ENCODE data around the gene APOL1.
"Not testable (repeated sequence)": the region's sequence is repeated elsewhere in the genome, so short reads cannot be mapped to it uniquely, and the experiment has no call there.

APOL1 gene

DNA sequence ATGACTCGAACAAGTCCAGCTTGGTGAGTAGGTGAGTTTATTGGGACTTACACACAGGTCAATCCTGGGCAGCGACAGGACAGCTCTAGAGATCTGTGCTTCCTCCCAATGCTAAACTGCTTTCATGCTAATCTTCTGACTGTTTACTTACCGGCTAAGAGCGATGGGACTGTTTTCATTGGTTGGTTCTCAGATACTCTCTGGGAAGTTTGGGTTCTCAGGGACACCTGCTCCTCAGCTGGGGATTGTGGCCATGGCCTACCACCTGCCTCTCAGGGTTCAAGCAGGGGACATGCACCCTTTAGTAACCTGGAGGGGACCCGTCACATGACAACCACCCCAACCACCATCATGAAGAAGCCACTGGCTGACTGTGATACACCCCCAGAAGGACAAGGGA, 26.7 kb upstream of the APOL1 start:
- no peak for DNase-seq

DNA sequence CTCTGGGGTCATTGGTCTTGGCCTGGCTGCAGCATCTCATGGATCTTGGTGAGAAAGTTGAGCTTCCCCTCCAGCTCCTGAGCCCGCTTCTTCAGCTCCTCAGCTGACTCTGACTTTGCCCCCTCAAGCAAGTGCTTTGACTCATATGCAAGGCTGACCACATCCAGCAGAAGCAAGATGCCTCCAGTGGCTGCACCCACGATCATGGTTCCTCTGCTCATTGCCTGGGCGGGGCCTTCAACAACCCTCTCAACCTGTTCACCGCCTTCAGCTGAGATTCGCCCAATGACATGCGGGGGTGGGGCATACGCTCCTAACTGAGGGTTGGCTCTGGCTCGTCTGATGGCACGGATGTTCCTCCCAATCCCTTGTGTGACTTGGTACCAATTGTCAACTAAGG, 25.5 kb upstream of the APOL1 start:
- no peak for DNase-seq

DNA sequence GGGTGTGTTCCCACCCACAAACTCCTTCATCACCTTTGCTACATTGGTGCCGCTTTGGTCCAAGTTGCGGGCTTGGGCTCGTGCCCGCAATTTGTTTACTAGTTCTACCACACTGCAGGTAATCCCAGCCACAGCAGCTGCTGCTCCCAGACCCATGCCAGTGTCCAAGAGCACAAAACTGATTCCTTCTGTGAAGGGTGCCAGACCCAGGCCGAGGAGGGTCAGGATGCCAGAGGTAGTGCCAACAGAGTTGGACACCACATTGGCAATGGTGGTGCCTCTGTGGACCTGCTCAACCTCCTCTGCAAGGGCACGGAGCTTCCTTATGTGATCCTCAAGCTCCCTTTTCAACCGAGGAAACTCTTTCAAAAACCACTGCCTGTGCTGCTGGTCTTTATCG, 25.1 kb upstream of the APOL1 start:
- no peak for DNase-seq

DNA sequence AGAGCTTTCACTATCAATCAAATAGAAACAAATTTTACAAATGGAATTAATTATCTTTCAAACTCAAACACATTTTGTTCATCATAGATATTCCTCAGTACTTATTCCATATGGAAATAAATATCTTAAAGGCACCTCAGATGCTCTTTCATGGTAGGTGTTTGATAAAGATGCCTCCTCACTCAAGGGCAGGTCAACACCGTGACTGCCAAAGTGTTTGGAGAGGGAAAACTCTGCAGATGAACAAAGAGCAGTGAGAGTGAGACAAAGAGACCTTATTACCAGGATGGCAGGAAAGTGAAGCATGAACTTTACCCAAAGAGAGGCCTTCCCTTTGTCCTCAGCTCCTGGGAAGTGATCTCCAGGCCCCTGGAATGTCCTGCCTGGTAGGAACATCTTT, 24.6 kb upstream of the APOL1 start:
- DNase-seq: not testable (repeated sequence)

DNA sequence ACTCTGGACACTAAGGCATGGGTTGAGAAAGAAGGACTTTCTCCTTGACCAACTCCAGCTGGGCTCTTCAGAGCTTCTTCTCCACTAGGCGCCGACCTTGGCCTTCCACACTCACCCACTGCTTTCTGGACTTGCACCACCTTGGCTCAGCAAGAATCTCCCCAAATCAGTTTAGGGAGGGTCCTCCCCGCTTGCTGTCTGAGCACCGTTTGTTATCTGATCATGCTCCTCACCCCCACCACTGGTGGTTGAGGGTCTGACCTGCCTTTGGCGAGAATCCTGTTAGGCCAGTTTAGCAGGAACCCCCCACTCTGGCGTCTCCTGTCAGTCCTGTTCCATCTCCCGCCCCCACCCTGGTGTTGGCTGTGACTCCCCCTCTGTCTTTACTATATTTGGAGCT, 24.0 kb upstream of the APOL1 start:
- DNase-seq: no peak

DNA sequence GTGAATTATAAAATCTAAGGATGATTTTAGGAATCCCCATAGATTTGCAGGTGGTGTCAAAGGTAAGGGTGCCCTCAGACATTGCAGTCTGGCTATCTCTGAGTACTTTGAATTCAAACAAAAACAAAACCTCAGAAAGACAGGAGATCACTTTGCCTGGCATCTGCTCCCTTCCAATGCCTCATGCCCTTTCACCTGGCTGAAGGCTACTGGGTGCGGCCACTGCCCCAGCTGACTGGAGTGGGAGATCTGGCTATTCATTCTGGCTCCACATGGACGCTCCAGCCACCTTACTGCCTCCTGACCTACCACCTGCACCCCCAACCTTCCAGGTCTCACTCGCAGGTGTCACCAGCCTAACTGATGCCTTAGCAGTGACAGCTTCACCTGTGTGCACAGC, 23.3 kb upstream of the APOL1 start:
- DNase-seq: not testable (repeated sequence)

DNA sequence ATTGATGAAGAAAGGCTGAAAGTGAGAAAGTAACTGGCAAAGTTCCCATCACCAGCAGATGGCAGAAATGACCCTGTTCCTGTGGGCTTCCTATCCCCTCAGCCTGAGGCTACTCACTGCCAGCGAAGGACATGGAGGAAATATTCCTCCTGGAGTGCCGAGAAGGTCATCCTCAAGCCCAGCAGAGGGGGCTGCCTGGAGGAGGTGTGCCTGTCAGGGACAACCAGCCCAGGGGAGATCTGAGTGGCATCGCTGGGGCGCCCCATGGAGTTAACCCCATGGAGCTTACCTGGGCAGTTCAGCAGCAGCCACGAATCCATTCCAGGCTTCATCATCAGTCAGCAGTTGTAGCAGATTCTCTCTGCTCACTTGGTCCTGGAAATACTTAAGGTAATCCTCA, 21.9 kb upstream of the APOL1 start:
- DNase-seq: not testable (repeated sequence)

DNA sequence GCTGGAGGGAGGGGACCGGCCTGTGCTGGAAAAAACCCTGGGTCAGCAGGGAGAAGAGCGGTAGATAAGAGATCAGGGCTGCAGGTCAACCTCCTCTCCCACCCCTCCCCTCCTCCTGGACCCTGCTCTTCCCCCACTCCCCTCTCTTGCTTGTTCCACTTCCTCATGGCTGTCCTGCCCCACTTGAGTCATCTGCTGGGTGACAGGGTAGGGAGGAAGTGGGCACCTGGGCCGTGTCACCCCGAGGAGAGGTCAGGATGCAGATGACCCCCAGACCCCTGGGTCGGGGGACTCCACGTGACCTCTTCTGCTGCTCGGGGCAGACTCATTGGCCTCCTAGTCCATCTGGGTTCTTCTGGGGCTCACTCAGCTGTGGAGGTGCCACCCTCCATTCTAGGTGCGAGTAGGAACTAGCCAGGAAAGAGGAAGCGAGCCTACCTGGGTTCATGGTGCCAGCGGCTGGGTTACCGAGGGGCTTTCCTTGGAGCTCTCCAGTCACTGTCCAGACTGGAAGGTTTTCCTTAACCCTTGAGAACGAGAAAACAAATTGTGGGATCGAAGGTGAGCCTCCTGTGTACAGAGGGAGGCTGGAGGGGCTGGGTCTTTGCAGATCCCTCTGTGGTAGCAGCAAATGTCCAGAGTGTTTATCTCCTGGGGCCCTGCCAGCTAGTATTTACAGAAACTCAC, 20.1 kb upstream of the APOL1 start:
- no peak for DNase-seq

DNA sequence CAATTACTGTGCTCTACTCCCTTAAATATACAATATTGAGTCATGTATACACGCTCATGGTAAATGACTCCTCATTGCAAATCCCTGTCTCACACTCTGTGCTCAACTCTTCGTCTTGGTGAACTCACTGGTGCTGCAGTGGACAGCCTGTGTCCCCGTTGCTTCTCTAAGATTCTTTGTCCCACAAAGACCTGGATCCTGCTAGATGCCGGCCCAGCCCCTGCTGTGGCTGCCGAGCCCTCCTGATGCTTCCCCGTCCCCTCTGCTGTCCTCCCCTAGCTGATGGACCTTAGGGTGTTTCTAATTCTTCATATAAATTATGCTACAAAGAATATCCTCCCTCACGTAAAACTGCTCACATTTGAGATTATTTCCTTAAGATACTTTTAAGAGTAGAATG, 19.1 kb upstream of the APOL1 start:
- no peak for DNase-seq

DNA sequence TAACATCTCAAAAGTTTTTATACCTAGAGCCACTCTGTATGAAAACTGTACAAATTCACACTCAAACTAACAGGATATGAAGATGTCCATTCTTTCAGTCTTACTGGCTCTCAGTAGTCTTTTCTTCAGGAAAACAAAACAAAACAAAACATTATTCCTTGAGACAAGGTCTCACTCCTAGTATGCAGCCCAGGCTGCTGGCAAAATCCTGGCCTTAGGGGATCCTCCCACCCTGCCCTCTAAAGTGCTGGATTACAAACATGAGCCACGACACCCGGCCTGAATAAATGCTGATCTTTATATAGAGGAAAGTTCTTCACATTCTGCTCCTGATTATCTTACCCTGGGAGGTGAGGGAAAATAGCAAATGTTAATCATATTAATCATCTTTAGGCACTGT, 18.7 kb upstream of the APOL1 start:
- DNase-seq: no peak

DNA sequence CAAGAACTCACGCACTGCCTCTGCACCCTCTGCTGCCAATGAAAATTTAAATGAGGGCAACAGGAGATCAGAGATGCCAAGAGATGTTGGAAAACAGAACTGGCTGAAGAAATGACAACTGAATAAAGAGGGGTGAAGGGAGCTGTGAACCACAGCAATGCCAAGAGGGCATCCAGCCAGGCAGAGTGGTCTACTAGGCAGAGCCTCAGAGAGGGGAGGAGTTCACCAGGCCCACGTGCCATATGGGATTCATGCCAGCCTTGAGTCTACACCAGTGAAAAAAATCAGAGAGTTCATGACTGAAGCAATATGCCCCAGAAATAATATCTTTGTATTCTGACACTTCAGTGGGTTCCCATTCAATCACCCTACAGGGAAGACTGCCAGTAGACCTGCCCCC, 18.0 kb upstream of the APOL1 start:
- DNase-seq: no peak

DNA sequence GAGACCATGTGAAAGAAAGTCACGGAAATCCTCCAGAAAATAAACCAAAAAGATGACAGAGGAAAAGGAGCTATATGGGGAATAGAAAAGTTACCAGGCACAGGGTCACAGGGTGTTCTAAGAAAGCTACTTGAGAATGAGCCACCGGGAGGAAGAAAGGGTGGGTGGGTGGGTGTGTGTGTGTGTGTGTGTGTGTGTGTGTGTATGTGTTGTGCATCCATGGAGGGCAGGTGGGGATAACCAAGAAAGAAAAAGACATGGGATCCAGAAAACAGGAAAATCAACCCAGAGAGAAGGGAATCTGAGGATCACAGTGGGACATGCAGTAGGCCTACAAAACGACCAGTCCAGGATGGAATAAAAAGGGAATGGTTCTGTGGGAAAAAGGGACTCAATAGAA, 17.3 kb upstream of the APOL1 start:
- DNase-seq: no peak

DNA sequence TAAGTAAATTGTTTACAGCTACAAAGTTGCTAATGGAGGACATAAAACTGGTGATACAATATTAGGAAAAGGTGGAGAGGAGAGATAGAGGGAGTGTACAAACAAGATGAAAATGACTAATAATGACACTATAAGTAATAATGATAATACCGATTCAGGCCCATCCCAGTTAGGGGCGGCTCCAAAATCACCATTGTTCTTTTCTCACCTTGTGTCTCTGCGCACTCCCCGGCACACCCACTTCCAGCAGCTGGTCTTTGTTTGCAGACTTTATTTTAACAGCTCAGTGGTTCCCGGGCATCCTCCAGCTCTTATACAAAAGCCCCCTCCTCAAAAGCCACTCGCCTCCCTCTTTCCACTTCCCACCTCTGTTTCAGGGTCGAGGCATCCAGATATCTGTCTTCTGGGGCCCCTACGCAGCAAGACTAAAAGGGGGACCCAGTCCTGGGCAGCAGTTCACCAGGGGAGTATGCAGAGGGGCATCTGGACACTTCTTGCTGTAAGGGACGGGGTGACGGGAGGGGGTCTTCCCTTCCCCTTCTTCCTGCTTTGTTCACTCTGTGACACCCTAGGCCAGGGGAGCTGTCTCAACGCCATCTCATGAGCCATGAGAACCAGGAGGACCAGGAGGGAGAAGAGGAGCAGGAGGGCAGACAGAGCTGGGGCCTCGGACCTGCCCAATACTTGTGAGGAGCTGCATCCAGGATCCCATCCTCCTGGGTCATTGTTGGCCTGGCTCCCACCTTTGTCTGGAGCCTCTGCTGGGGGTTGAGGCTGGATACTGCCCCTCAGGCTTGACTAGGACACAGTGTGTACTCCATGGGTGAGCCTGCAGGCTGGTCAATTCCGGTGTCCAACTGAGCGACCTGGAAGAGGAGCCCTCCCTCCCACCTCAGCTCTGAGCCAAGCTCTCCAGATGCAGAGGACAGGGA, 16.3 kb upstream of the APOL1 start:
- no peak for DNase-seq

DNA sequence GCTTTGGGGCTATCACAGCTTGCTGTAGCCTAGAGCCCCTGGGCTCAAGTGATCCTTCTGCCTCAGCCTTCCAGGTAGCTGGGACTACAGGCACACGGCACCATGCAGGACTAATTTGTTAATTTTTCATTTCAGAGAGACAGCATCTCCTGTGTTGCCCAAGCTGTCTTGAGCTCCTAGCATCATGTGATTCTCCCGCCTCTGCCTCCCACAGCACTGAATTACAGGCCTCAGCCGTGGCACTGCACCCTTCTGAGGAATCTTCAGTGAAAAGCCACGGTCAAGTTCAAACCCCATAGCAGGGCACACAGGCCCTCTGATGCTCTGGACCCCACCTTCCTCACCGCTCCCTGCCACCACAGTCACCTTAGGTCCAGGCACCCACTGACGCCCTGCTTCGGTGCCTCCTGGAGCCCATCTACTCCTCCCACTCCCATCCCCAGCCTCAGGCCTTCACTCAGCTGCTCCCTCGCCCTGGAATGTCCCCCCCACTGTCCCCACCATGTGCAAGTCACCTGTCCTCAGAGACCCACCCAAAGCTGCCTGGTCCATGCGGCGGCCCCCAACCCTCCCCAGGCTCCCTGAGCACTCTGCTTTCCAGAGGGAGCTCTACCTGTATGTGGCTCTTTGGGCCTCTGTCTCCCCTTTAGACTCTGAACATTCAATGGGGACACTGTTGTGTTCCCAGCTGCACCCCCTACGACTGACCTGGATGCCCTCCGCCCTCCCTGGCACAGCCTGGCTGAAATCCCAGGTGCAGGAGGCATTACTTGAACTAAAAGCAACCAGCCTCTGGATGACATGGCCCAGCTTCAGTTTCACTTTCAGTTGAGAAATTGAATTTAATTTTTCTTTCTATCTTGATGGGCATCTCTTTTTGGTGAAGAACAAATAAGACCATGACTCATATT, 15.2 kb upstream of the APOL1 start:
- peak; percentile 56 for DNase-seq

DNA sequence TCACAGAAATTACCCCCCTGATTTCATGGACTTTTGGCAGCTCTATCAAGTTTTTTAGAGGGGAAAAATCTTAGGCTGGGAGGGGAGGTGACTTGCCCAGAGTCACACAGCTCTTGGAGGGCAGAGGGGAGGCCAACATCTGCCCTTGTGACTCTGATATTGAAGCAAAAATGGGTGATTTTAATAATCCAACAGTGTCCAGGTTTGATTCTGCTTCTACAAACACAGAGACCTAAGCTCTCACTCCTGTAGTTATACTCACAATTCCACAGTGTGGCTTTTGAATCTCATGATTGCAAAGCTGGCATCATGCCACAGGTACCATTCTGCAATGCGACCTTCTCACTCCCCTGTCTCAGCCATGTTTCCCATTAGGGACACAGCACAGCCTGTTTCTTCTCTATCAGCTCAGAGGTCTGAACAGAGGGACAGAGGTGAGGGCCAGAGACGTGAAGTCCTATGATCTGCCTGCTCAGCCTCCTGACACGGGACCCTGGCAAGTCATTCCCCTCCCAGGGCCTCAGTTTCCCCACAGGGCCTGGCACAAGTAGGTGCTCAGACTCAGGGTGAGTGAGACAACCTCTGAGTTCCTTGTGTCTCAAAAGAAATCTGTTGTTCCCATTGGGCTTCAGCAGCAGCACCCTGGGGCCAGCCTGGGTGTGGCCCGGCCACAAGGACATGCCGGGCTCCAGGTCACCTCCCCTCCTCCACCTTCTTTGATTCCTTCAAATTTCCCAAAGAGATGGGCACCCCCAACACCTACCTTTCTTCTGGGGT, 14.4 kb upstream of the APOL1 start:
- peak; percentile 49 for DNase-seq

DNA sequence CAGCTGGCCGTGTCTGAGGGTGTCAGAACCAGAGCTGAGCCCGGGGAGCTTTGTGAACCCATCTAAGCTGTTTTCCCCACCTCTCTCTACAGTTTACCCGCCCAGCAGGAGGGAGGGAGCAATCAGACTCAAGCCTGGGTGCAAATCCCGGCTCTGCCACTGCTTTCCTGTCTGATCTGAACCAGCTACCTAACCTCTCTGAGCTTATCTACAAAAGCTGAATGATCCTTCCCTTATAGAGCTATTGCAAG, 13.9 kb upstream of the APOL1 start:
- no peak for DNase-seq

DNA sequence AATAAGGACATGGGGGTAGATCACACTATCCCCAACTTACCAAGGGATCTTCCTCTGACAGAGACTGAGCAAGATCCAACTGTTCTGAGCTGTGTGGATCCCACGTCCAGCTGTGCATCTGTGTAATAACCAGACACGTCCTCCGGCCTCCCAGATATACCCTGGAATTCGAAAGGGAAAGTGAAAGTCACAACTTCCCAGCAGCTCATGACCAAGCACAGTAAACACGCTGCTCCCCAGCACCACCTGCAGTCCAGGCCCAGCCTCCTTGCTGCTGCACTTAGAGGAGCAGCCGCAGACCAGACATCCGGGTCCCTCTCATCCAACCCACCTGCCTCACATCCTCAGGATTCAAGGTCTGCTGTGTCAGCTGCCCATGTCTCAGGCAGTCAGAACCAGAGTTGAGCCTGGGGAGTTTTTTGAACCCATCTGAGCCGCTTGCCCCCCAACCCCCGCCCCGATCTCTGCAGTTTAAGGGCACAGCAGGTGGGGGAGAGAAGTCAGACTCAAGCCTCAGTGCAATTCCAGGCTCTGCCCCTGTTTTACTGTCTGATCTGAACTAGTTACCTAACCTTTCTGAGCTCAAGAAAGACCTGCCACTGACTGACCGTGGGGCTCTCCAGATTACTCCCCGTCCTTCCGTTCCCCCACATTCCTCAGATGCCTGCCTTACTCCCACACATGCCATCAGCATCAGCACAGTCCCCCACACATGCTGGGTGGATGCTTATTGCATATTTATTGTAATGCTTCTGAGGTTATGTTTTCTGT, 13.3 kb upstream of the APOL1 start, which contains the start of gene APOL2:
APOL2 (minus strand) TSS at position 127 of the 771 bp plus-strand sequence. CDS start 6,365 bp downstream, outside the sequence.
- DNase-seq: peak; percentile 91

DNA sequence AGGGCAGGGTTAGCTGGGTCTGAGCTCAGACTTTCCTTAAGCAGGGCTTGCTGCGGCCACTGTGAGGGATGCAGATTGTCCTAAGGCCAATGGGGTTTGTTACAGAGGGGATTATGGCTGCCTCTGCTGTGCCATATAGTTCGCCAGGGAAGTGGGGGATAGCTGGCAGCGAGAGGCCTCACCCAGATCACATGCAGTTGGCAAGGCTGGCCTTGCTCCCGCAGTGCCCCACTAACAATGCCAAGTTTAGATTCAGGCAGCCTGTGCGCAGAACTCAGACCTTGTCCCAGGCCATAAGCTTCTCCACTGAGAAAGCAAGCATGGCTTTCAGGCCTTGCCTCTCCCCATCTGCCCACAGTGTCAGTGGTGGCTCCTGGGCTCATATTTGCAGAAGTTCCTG, 8.9 kb upstream of the APOL1 start:
- DNase-seq: no peak

DNA sequence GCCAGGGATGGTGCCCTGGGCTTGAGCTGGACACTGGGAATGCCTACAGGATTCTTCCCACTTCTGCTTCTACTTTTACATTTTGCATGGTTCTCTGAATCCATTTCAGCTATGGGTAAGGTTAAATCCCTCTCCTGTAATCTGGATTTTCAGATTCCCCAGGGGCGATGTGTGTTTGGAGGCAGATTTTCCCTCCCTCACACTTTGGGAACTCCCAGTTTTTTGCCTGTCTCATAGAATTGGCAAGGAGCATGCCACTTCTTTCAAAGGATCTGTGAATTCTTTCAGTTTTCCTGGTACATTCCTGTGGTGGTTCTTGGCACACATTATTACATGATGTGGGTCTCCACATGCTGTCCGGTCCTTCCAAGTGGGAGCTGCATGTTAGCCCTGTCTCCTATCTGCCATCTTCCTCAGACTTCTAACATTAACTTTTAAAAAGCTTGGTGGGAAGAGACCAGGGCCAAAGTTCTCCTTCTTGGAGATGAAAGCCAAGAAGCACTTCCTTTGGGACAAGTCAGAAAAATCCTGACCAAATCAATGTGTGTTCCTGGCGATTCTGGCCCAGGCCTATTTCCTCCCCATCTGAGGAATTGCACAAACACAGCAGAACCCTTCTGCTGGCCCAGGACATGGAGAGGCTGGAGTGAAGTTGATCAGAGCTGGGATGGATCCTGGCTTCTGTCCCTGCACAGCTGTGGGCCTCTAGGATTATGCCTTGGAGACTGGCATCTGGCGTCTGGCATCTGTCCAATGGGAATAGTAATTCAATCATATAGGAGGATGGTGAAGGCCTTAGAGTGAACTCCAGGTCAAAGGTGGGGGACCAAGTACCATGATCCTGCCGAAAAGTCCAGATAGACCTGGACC, 8.2 kb upstream of the APOL1 start:
- no peak for DNase-seq

DNA sequence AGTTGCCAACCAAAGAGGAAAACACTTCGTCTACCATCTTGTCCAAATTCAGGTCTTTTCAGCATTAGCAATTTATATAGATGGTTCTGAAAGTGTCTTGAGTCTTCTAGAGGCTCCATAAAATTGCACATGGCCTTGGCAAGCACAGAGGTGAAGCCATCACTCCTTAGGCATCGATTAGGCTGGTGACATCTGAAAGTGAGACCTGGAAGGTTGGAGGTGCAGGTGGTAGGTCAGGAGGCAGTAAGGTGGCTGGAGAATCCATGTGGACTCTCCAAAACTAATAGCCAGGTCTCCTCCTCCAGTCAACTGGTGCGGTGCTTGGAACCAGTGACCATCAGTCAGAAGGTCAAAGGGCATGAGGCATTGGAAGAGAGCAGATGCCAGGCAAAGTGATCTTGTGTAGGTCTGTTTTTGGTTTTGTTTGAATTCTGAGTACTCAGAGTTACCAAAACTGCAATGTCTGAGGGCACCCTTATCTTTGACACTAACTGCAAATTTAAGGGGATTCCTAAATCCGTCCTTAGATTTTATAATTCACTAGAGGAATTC, 7.1 kb upstream of the APOL1 start:
- DNase-seq: no peak

DNA sequence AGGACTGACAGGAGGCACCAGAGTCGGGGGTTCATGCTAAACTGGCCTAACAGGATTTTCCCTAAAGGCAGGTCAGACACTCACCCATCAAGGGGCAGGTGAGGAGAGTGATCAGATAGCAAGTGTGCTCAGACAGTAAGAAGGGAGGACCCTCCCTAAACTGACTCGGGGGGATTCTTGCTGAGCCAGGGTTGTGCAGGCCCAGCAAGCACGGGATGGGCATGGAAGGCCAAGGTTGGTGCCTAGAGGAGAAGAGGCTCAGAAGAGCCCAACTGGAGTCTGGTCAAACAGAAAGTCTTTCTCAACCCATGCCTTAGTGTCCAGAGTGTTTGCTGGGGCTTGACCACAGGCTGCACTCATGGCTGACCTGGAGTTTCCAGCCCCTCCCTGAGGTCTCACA, 6.2 kb upstream of the APOL1 start:
- no peak for DNase-seq
